Uterus (tissue), 2 donors: Measurements from ENCODE around the gene DNAAF9.

Source experiments
- POLR2A ChIP-seq, 2 donors: fragments of 450-650 bp; IDR thresholded peaks; one replicate each; pipeline ENCODE4 v1.6.1; 2016; ENCODE audit warnings: antibody characterized with exemption in 2 of 2, mild to moderate bottlenecking in 1 of 2, moderate library complexity in 1 of 2
- TF ChIP-seq, protein P1 (sequence below), 4 experiments: fragments of 200-600 bp in 2 of 4; fragments of 450-650 bp in 2 of 4; sonication (generic) in 2 of 4; IDR thresholded peaks; one replicate each; pipeline ENCODE4 v1.5.1; 2016 to 2019; ENCODE audit warnings: antibody characterized with exemption in 4 of 4, mild to moderate bottlenecking in 2 of 4, moderate library complexity in 1 of 4

DNA sequence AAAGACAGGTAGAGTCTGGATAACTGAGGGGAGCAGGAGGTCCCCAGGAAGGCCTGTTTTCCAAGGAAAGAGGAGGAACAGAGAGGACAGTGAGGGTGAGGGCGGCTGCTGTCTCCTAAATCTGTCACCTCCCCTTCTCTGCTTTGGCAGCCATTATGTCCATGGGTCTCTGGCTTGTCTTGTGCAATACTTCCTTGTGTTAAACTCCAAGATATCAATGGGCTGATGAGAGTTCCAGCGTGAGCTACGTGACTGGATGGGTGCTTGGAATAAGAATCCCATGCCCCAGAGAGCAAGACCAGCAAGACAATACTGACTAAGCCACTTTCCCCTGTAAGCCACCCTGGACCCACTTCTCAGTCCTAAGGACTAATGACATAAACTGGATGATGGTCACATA is 26.3 kb upstream of the DNAAF9 start:
- TF ChIP-seq POLR2A (IDR thresholded peaks at IDR 0.05): no peak
- TF ChIP-seq, protein P1, sequence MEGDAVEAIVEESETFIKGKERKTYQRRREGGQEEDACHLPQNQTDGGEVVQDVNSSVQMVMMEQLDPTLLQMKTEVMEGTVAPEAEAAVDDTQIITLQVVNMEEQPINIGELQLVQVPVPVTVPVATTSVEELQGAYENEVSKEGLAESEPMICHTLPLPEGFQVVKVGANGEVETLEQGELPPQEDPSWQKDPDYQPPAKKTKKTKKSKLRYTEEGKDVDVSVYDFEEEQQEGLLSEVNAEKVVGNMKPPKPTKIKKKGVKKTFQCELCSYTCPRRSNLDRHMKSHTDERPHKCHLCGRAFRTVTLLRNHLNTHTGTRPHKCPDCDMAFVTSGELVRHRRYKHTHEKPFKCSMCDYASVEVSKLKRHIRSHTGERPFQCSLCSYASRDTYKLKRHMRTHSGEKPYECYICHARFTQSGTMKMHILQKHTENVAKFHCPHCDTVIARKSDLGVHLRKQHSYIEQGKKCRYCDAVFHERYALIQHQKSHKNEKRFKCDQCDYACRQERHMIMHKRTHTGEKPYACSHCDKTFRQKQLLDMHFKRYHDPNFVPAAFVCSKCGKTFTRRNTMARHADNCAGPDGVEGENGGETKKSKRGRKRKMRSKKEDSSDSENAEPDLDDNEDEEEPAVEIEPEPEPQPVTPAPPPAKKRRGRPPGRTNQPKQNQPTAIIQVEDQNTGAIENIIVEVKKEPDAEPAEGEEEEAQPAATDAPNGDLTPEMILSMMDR (IDR thresholded peaks at IDR 0.05): no peak
